ENCODE measurements around the gene DGKI.

The DGKI gene

GRCh38 chr7:137753575-137753947 lies 93.2 kb downstream of the DGKI start:
- no peak overlapping the region for H3K4me3 ChIP-seq (ENCODE audit: control insufficient read depth, low read depth, low read length)
- TF ChIP-seq CTCF (IDR thresholded peaks at IDR 0.05; ENCODE audit: control insufficient read depth, insufficient read depth, low read depth, low read length, missing control alignments), result no peak
- no peak for DNase-seq (ENCODE audit: low read depth)

GRCh38 chr7:137753067-137753466 lies 93.7 kb downstream of the DGKI start:
- H3K4me3 ChIP-seq (ENCODE audit: control insufficient read depth, low read depth, low read length), result no peak overlapping the region
- DNase-seq (ENCODE audit: low read depth), result no peak
- TF ChIP-seq CTCF (IDR thresholded peaks at IDR 0.05; ENCODE audit: control insufficient read depth, insufficient read depth, low read depth, low read length, missing control alignments), result no peak

- no peak for TF ChIP-seq CTCF (IDR thresholded peaks at IDR 0.05; ENCODE audit: control insufficient read depth, insufficient read depth, low read depth, low read length, missing control alignments)
- H3K4me3 ChIP-seq (ENCODE audit: control insufficient read depth, low read depth, low read length), result no peak overlapping the region
- no peak for DNase-seq (ENCODE audit: low read depth)
Observed at GRCh38 chr7:137751361-137752009, 95.3 kb downstream of the DGKI start.

- no peak for TF ChIP-seq CTCF (IDR thresholded peaks at IDR 0.05; ENCODE audit: control insufficient read depth, insufficient read depth, low read depth, low read length, missing control alignments)
- DNase-seq (ENCODE audit: low read depth), result no peak
- no peak overlapping the region for H3K4me3 ChIP-seq (ENCODE audit: control insufficient read depth, low read depth, low read length)
Observed at GRCh38 chr7:137747359-137748031, 99.3 kb downstream of the DGKI start.

GRCh38 chr7:137743021-137743420 lies 103.8 kb downstream of the DGKI start:
- no peak for DNase-seq (ENCODE audit: low read depth)
- no peak for TF ChIP-seq CTCF (IDR thresholded peaks at IDR 0.05; ENCODE audit: control insufficient read depth, insufficient read depth, low read depth, low read length, missing control alignments)
- no peak overlapping the region for H3K4me3 ChIP-seq (ENCODE audit: control insufficient read depth, low read depth, low read length)

GRCh38 chr7:137742051-137742450 lies 104.7 kb downstream of the DGKI start:
- DNase-seq (ENCODE audit: low read depth), result no peak
- TF ChIP-seq CTCF (IDR thresholded peaks at IDR 0.05; ENCODE audit: control insufficient read depth, insufficient read depth, low read depth, low read length, missing control alignments), result no peak
- H3K4me3 ChIP-seq (ENCODE audit: control insufficient read depth, low read depth, low read length), result no peak overlapping the region

Measured in AG09309 (cell line).